SH-SY5Y (cell line): Measurements from ENCODE around the gene SPATA21.

ENCODE experiments used
- GATA2 ChIP-seq: IDR thresholded peaks from 2 replicates; pipeline ENCODE4 v1.6.1; 2011; ENCODE audit warnings: mild to moderate bottlenecking, low read depth, low read length
- GATA3 ChIP-seq: IDR thresholded peaks from 2 replicates; pipeline ENCODE4 v1.6.1; 2011; ENCODE audit warnings: low read depth, mild to moderate bottlenecking, low read length, moderate library complexity

- TF ChIP-seq GATA3 = no peak
- TF ChIP-seq GATA2 = no peak
Observed at GRCh38 chr1:16409536-16410152, 27.6 kb downstream of the SPATA21 start.
